Neural crest cell (in vitro differentiated cells): ENCODE data around the gene CHN2. TPM values are rescaled to one million over a fixed set of nuclear protein-coding genes. Genes with fewer than 3 reads are reported as not detected.

Source experiments
- DNase-seq: peaks from one replicate; pipeline ENCODE4 v3.0.0; 2021; ENCODE audit warnings: low read depth, mixed read lengths, low spot score
- H3K27ac Mint-ChIP-seq: one replicate; pipeline ENCODE4 v1.8.0; 2021; ENCODE audit warnings: mild to moderate bottlenecking, mixed read lengths; ENCODE audit not compliant: unreplicated experiment
- H3K27me3 Mint-ChIP-seq: 2 replicates; pipeline ENCODE4 v1.8.0; 2021; ENCODE audit warnings: low read depth, mild to moderate bottlenecking, mixed read lengths
- H3K36me3 Mint-ChIP-seq: 2 replicates; pipeline ENCODE4 v1.8.0; 2021; ENCODE audit warnings: low read depth, mild to moderate bottlenecking, mixed read lengths
- H3K4me1 Mint-ChIP-seq: 2 replicates; pipeline ENCODE4 v1.8.0; 2021; ENCODE audit warnings: mixed read lengths
- H3K4me3 Mint-ChIP-seq: one replicate; pipeline ENCODE4 v1.8.0; 2021; ENCODE audit warnings: mild to moderate bottlenecking, mixed read lengths
- H3K9me3 Mint-ChIP-seq: 2 replicates; pipeline ENCODE4 v1.8.0; 2021; ENCODE audit warnings: mixed read lengths
- total RNA-seq: library from RNA; stranded (reverse); gene quantifications from 2 replicates; pipeline ENCODE4 v1.2.1, GENCODE V29; 2021
- TF ChIP-seq, protein P1 (sequence below): fragments of 200-600 bp; sonication (generic); conservative IDR thresholded peaks from 2 replicates; pipeline ENCODE4 v1.5.0; 2021; ENCODE audit warnings: antibody characterized with exemption, mild to moderate bottlenecking

The CHN2 gene
- total RNA-seq, 1 donor from 2014 or later = 15.4 TPM

DNA sequence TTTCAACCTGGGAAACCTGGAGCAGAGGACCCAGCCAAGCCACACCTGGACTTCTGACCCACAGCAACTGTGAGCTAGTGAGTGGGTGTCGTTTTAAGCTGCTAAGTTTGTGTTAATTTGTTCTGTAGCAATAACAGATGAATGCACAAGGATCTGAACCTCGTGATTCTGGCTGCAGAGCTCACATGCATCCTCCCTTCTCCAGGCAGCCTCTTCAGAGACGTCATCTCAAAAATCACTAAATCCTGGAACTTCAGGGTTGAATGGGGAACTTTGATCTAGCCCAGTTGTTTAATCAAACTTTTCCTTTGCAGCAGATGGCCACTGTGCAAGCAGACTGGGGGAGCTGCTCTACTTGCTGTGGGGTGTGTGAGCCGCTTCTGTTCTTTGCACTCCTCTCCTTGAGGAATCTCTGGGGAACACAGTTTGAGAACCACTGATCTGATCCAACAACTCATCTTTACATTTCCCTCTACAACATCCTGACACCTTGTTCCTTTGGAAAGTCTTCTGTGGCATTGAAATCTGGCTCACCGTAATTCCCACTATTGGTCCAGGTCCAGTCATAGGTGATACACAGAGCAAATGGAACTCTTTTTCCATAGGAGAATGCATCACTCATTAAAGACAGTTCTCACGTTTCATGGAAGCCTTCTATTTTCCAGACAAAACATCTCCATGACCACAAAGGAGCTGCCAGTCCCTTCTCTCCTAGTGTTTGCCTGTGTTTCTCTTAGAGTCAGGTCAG is 90.3 kb downstream of the CHN2 start:
- DNase-seq = no peak
- Mint-ChIP-seq H3K27ac (no peak overlapping the region), H3K36me3 (no peaks in the 10 kb centered on the region), H3K27me3 (no peaks in the 10 kb centered on the region), H3K9me3 (no peaks in the 10 kb centered on the region), H3K4me3 (no peak overlapping the region), H3K4me1 (peaks cover 7% of the 10 kb centered on the region)
- TF ChIP-seq, protein P1, sequence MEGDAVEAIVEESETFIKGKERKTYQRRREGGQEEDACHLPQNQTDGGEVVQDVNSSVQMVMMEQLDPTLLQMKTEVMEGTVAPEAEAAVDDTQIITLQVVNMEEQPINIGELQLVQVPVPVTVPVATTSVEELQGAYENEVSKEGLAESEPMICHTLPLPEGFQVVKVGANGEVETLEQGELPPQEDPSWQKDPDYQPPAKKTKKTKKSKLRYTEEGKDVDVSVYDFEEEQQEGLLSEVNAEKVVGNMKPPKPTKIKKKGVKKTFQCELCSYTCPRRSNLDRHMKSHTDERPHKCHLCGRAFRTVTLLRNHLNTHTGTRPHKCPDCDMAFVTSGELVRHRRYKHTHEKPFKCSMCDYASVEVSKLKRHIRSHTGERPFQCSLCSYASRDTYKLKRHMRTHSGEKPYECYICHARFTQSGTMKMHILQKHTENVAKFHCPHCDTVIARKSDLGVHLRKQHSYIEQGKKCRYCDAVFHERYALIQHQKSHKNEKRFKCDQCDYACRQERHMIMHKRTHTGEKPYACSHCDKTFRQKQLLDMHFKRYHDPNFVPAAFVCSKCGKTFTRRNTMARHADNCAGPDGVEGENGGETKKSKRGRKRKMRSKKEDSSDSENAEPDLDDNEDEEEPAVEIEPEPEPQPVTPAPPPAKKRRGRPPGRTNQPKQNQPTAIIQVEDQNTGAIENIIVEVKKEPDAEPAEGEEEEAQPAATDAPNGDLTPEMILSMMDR = no peak

DNA sequence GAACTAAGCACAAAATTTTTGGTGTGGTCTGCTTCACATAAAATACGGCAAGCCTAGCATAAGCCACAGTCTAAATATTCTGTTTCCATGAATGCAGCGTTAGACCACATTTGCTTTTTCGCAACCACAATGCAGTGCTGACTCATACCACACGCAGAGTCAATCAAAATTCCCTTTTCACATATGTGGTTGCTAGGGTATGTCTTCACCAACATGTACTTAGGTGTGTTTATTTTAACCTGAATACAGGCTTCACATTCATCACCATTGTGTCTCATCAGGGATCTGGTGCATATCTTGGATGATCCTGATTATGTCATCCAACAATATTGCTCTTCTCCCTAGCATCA is 90.8 kb downstream of the CHN2 start:
- DNase-seq = no peak
- no peak overlapping the region for H3K27ac Mint-ChIP-seq

DNA sequence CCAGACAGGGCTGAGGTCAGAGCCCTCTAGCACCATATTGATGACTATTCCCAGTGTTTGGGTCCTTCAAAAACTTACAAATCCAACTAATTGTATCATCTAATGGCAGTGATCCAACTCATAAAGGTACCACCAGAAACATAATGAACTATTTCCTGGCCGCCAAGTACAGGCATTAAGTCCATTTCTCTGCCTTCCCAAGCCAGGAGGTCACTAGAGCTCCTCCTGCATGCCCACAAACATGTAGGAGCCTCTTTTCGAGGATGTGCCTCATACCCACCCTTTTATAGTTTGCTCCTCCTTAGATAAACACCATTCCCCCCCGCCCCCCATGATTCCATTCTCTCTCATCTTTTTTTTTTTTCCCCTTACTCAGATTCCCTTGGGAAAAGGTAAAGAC is 91.3 kb downstream of the CHN2 start:
- Mint-ChIP-seq H3K4me3 (no peak overlapping the region), H3K4me1 (peaks cover 7% of the 10 kb centered on the region), H3K27ac (no peak overlapping the region), H3K36me3 (no peaks in the 10 kb centered on the region), H3K9me3 (no peaks in the 10 kb centered on the region), H3K27me3 (no peaks in the 10 kb centered on the region)
- no peak for DNase-seq
- TF ChIP-seq, protein P1 = no peak

More for the DNA sequence above, 90.8 kb downstream of the CHN2 start:
- H3K9me3 Mint-ChIP-seq = no peaks in the 10 kb centered on the region
- no peaks in the 10 kb centered on the region for H3K36me3 Mint-ChIP-seq
- no peak overlapping the region for H3K4me3 Mint-ChIP-seq
- TF ChIP-seq, protein P1 = no peak
- H3K27me3 Mint-ChIP-seq = no peaks in the 10 kb centered on the region
- H3K4me1 Mint-ChIP-seq = peaks cover 7% of the 10 kb centered on the region

DNA sequence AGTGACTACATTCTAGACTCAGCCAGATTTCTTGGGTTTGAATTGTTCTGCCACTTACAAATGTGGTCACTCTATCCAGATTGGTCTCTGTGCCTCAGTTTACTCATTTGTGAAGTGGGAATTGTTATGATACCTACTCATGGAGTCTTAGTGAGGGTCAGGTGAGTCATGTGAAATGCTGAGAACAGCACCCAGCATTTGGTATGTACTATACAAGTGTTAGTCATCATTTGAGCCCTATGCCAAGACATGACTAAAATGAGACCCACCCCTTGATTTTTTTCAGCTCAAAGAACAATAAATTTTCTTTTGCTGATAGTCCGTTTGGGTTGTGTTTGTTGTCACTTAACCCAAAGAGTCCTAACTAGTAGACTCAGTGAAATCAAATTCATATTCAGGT is 92.8 kb downstream of the CHN2 start:
- Mint-ChIP-seq H3K27ac (no peak overlapping the region), H3K36me3 (no peaks in the 10 kb centered on the region), H3K4me3 (no peak overlapping the region), H3K4me1 (peaks cover 7% of the 10 kb centered on the region), H3K27me3 (no peaks in the 10 kb centered on the region), H3K9me3 (no peaks in the 10 kb centered on the region)
- no peak for DNase-seq
- TF ChIP-seq, protein P1 = no peak

DNA sequence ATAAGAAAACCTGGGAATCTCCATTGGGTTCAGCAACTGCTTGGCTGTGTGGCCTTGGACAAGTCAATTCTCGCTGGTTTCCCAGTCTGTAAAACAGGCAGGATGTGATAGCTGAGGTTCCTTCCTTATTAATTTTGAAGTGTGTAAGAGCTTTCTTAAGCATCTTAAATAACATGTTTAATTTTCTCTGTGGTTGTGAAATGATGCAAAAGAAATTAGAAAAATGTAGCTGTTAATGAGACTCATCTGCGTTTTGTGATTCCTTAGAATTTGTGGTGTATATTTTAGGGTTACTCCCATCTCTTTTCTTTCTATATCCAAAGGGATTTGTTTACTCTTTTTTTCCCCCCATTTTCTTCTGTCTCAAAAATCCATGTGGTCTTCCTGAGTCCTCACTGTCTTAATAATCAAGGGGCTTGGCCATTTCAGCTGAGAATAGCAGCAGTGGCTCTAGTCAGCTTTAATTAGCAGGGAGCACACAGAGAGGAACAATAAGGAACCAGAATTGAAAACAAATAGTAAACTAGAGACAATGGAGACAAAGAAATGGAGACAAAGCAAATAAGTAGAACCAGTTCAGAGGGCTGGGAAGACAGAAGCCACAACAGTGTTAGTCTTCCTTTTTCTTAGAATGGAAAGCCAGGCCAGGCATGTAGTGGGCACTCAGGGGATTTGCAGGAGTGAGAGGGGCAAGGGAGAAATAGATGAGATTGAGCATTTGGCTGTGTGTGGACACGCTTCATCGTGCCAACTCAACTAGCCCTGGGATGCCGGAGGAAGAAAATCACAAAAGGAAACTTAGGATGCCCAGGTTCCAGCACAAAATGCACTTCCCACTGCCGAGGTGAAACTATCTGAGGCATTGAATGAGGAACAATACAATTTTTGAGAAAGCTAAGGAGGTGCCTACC is 93.9 kb downstream of the CHN2 start:
- peaks cover 9% of the 10 kb centered on the region for H3K4me1 Mint-ChIP-seq
- H3K27me3 Mint-ChIP-seq = no peaks in the 10 kb centered on the region
- H3K4me3 Mint-ChIP-seq = no peak overlapping the region

More for the DNA sequence above, 93.9 kb downstream of the CHN2 start:
- Mint-ChIP-seq H3K36me3 (no peaks in the 10 kb centered on the region), H3K9me3 (no peaks in the 10 kb centered on the region), H3K27ac (no peak overlapping the region)
- TF ChIP-seq, protein P1 = no peak
- no peak for DNase-seq
